GM19395 (cell line): ENCODE results near the gene LEKR1.

Experiments
- ATAC-seq: cut with Tn5 transposase; IDR thresholded peaks from one replicate; pipeline ENCODE4 v1.9.1; 2021; ENCODE audit warnings: mild to moderate bottlenecking, moderate library complexity; ENCODE audit not compliant: unreplicated experiment

LEKR1 gene

GRCh38 chr3:156973954-156974353 is 147.8 kb downstream of the LEKR1 start:
- ATAC-seq, result no peak

GRCh38 chr3:156974931-156975330 is 148.8 kb downstream of the LEKR1 start:
- no peak for ATAC-seq

GRCh38 chr3:156975721-156976120 is 149.6 kb downstream of the LEKR1 start:
- no peak for ATAC-seq

GRCh38 chr3:156976933-156977332 is 150.8 kb downstream of the LEKR1 start:
- no peak for ATAC-seq

- ATAC-seq, result peak; percentile 93
Measured at GRCh38 chr3:156978481-156978961, 152.4 kb downstream of the LEKR1 start.

- ATAC-seq, result no peak
Measured at GRCh38 chr3:156981005-156981404, 154.9 kb downstream of the LEKR1 start.

GRCh38 chr3:156983559-156983958 is 157.4 kb downstream of the LEKR1 start:
- no peak for ATAC-seq

GRCh38 chr3:156985711-156986110 is 159.6 kb downstream of the LEKR1 start:
- no peak for ATAC-seq

- ATAC-seq, result no peak
Measured at GRCh38 chr3:156987946-156988345, 161.8 kb downstream of the LEKR1 start.

GRCh38 chr3:156997351-156997750 is 171.2 kb downstream of the LEKR1 start:
- no peak for ATAC-seq

GRCh38 chr3:157001221-157001957 is 175.2 kb downstream of the LEKR1 start:
- ATAC-seq, result no peak

GRCh38 chr3:157021679-157022078 is 195.5 kb downstream of the LEKR1 start:
- no peak for ATAC-seq

GRCh38 chr3:157023226-157023625 is 197.1 kb downstream of the LEKR1 start:
- ATAC-seq, result no peak

GRCh38 chr3:157026091-157026490 is 199.9 kb downstream of the LEKR1 start:
- ATAC-seq, result no peak

- no peak for ATAC-seq
Measured at GRCh38 chr3:157027861-157028745, 201.9 kb downstream of the LEKR1 start.

- ATAC-seq, result no peak
Measured at GRCh38 chr3:157029365-157029790, 203.2 kb downstream of the LEKR1 start.

- ATAC-seq, result no peak
Measured at GRCh38 chr3:157030712-157031111, 204.6 kb downstream of the LEKR1 start.

- ATAC-seq, result no peak
Measured at GRCh38 chr3:157033001-157033400, 206.8 kb downstream of the LEKR1 start.

GRCh38 chr3:157040456-157040855 is 214.3 kb downstream of the LEKR1 start:
- ATAC-seq, result no peak

- ATAC-seq, result no peak
Measured at GRCh38 chr3:157042226-157042625, 216.1 kb downstream of the LEKR1 start.

GRCh38 chr3:157043771-157044170 is 217.6 kb downstream of the LEKR1 start:
- no peak for ATAC-seq
